ENCODE results near the gene CDC25B. TPM values are rescaled to one million over a fixed set of nuclear protein-coding genes. Genes with fewer than 3 reads are reported as not detected.

The CDC25B gene
- total RNA-seq, 2 experiments from 2014 or later, result 294 to 298 TPM

- ATAC-seq (no peak), DNase-seq (no peak)
- Mint-ChIP-seq H3K27ac (no peak overlapping the region), H3K4me1 (ENCODE audit: low read depth) (peaks cover 30% of the 10 kb centered on the region), H3K36me3 (ENCODE audit: low read depth) (no peaks in the 10 kb centered on the region), H3K9me3 (ENCODE audit: insufficient read depth) (no peaks in the 10 kb centered on the region), H3K27me3 (ENCODE audit: low read depth) (no peaks in the 10 kb centered on the region), H3K4me3 (peak overlapping the region; percentile 10)
- CTCF ChIA-PET, result interaction anchor here (1.2 to 5.8 kb wide), 6 partner anchors 12 to 90 kb away, joined by 3 to 33 read pairs (median 4); partner anchors contain the start of gene CENPB
- POLR2A ChIA-PET, result interaction anchor here (1.2 kb wide), 1 partner anchor 21 kb away, joined by 3 read pairs; the partner anchor contains the start of gene CENPB
Measured at GRCh38 chr20:3765171-3765882, 30.8 kb upstream of the CDC25B start.

- peak overlapping the region; percentile 89 for H3K4me3 Mint-ChIP-seq
- no peak for DNase-seq
- H3K27ac Mint-ChIP-seq, result no peak overlapping the region
- ChIA-PET POLR2A (interaction anchor here (1.2 to 2.7 kb wide), 2 partner anchors 13 to 20 kb away, joined by 3 to 15 read pairs; partner anchors contain the start of gene CENPB), CTCF (interaction anchor here (0.7 to 5.8 kb wide), 10 partner anchors 9 to 314 kb away, joined by 3 to 33 read pairs (median 6); partner anchors contain the start of genes AP5S1, CENPB and SPEF1)
- no peaks in the 10 kb centered on the region for H3K27me3 Mint-ChIP-seq (ENCODE audit: low read depth)
- no peak for ATAC-seq
- no peaks in the 10 kb centered on the region for H3K36me3 Mint-ChIP-seq (ENCODE audit: low read depth)
- H3K9me3 Mint-ChIP-seq (ENCODE audit: insufficient read depth), result no peaks in the 10 kb centered on the region
- H3K4me1 Mint-ChIP-seq (ENCODE audit: low read depth), result peaks cover 30% of the 10 kb centered on the region
Measured at GRCh38 chr20:3766422-3767109, 29.5 kb upstream of the CDC25B start.

GRCh38 chr20:3767110-3767426, 29.0 kb upstream of the CDC25B start:
- ChIA-PET POLR2A (interaction anchor here (1.4 to 2.7 kb wide), 4 partner anchors 12 to 19 kb away, joined by 3 to 15 read pairs (median 12); partner anchors contain the start of genes CENPB and SPEF1), CTCF (interaction anchor here (1.2 to 5.8 kb wide), 10 partner anchors 9 to 90 kb away, joined by 4 to 33 read pairs (median 16); partner anchors contain the start of genes AP5S1, CENPB and SPEF1)
- ATAC-seq, result peak; percentile 6
- no peaks in the 10 kb centered on the region for H3K27me3 Mint-ChIP-seq (ENCODE audit: low read depth)
- no peaks in the 10 kb centered on the region for H3K36me3 Mint-ChIP-seq (ENCODE audit: low read depth)
- no peaks in the 10 kb centered on the region for H3K9me3 Mint-ChIP-seq (ENCODE audit: insufficient read depth)
- peak overlapping the region; percentile 14 for H3K27ac Mint-ChIP-seq
- DNase-seq, result peak; percentile 42
- H3K4me1 Mint-ChIP-seq (ENCODE audit: low read depth), result peaks cover 30% of the 10 kb centered on the region
- H3K4me3 Mint-ChIP-seq, result peak overlapping the region; percentile 89

GRCh38 chr20:3767427-3768341, 28.4 kb upstream of the CDC25B start, which contains the start of gene ADISSP:
Gene ADISSP, minus strand, starts transcription at chr20:3767753. Its CDS starts 7,653 bp downstream, at chr20:3760100.
- Mint-ChIP-seq H3K36me3 (ENCODE audit: low read depth) (no peaks in the 10 kb centered on the region), H3K27ac (peak within 1 kb of the TSS; percentile 94), H3K27me3 (ENCODE audit: low read depth) (no peaks in the 10 kb centered on the region), H3K4me1 (ENCODE audit: low read depth) (peaks cover 30% of the 10 kb centered on the region), H3K4me3 (peak within 1 kb of the TSS; percentile 89), H3K9me3 (ENCODE audit: insufficient read depth) (no peaks in the 10 kb centered on the region)
- peak; percentile 99 for DNase-seq
- peak; percentile 95 for ATAC-seq
- POLR2A ChIA-PET, result interaction anchor here (0.6 to 2.7 kb wide), 10 partner anchors 8 to 395 kb away, joined by 3 to 15 read pairs (median 4); partner anchors contain the start of genes AP5S1, CENPB and SPEF1
- CTCF ChIA-PET, result interaction anchor here (0.6 to 5.8 kb wide), 20 partner anchors 10 to 228 kb away, joined by 3 to 33 read pairs (median 4); partner anchors contain the start of genes ADAM33, AP5S1, CENPB and SPEF1

- peak overlapping the region; percentile 89 for H3K4me3 Mint-ChIP-seq
- CTCF ChIA-PET, result interaction anchor here (0.6 to 5.8 kb wide), 26 partner anchors 8 to 145 kb away, joined by 3 to 33 read pairs (median 4); partner anchors contain the start of genes ADAM33, AP5S1, CENPB and SPEF1
- no peaks in the 10 kb centered on the region for H3K36me3 Mint-ChIP-seq (ENCODE audit: low read depth)
- ATAC-seq, result peak; percentile 52
- DNase-seq, result peak; percentile 88
- H3K4me1 Mint-ChIP-seq (ENCODE audit: low read depth), result peaks cover 30% of the 10 kb centered on the region
- POLR2A ChIA-PET, result interaction anchor here (1.0 to 2.7 kb wide), 7 partner anchors 11 to 52 kb away, joined by 3 to 15 read pairs (median 8); partner anchors contain the start of genes AP5S1, CENPB and SPEF1
- H3K9me3 Mint-ChIP-seq (ENCODE audit: insufficient read depth), result no peaks in the 10 kb centered on the region
- peak overlapping the region; percentile 94 for H3K27ac Mint-ChIP-seq
- no peaks in the 10 kb centered on the region for H3K27me3 Mint-ChIP-seq (ENCODE audit: low read depth)
Measured at GRCh38 chr20:3768342-3769130, 27.6 kb upstream of the CDC25B start.

GRCh38 chr20:3771552-3772058, 24.5 kb upstream of the CDC25B start:
- ATAC-seq (no peak), DNase-seq (no peak)
- Mint-ChIP-seq H3K36me3 (ENCODE audit: low read depth) (no peaks in the 10 kb centered on the region), H3K4me1 (ENCODE audit: low read depth) (peaks cover 16% of the 10 kb centered on the region), H3K27ac (no peak overlapping the region), H3K4me3 (no peak overlapping the region), H3K27me3 (ENCODE audit: low read depth) (no peaks in the 10 kb centered on the region), H3K9me3 (ENCODE audit: insufficient read depth) (no peaks in the 10 kb centered on the region)
- ChIA-PET POLR2A (interaction anchor here (0.6 kb wide), 1 partner anchor 14 kb away, joined by 3 read pairs; no protein-coding TSS in a partner anchor), CTCF (no interaction called here)

- H3K9me3 Mint-ChIP-seq (ENCODE audit: insufficient read depth), result no peaks in the 10 kb centered on the region
- ChIA-PET POLR2A (interaction anchor here (1.2 to 1.3 kb wide), 2 partner anchors 10 to 11 kb away, joined by 3 to 4 read pairs; partner anchors contain the start of gene CENPB), CTCF (interaction anchor here (1.2 kb wide), 2 partner anchors 10 to 45 kb away, joined by 3 to 5 read pairs; partner anchors contain the start of genes AP5S1 and CENPB)
- H3K27ac Mint-ChIP-seq, result no peak overlapping the region
- H3K36me3 Mint-ChIP-seq (ENCODE audit: low read depth), result peaks cover 5% of the 10 kb centered on the region
- ATAC-seq (no peak), DNase-seq (no peak)
- peaks cover 21% of the 10 kb centered on the region for H3K27me3 Mint-ChIP-seq (ENCODE audit: low read depth)
- peaks cover 14% of the 10 kb centered on the region for H3K4me1 Mint-ChIP-seq (ENCODE audit: low read depth)
- no peak overlapping the region for H3K4me3 Mint-ChIP-seq
Measured at GRCh38 chr20:3775457-3776108, 20.5 kb upstream of the CDC25B start.

GRCh38 chr20:3777381-3777715, 18.8 kb upstream of the CDC25B start:
- H3K4me1 Mint-ChIP-seq (ENCODE audit: low read depth), result peaks cover 25% of the 10 kb centered on the region
- no peaks in the 10 kb centered on the region for H3K9me3 Mint-ChIP-seq (ENCODE audit: insufficient read depth)
- ChIA-PET POLR2A (no interaction called here), CTCF (interaction anchor here (1.0 to 2.8 kb wide), 4 partner anchors 9 to 78 kb away, joined by 3 to 19 read pairs (median 7); partner anchors contain the start of gene ADISSP)
- peak overlapping the region; percentile 55 for H3K27ac Mint-ChIP-seq
- no peak for DNase-seq
- H3K4me3 Mint-ChIP-seq, result peak overlapping the region; percentile 75
- peaks cover 23% of the 10 kb centered on the region for H3K27me3 Mint-ChIP-seq (ENCODE audit: low read depth)
- peaks cover 5% of the 10 kb centered on the region for H3K36me3 Mint-ChIP-seq (ENCODE audit: low read depth)
- peak; percentile 51 for ATAC-seq

GRCh38 chr20:3777716-3778629, 18.1 kb upstream of the CDC25B start:
- Mint-ChIP-seq H3K27me3 (ENCODE audit: low read depth) (peaks cover 23% of the 10 kb centered on the region), H3K27ac (no peak overlapping the region), H3K36me3 (ENCODE audit: low read depth) (peaks cover 9% of the 10 kb centered on the region), H3K4me3 (peak overlapping the region; percentile 75), H3K4me1 (ENCODE audit: low read depth) (peaks cover 29% of the 10 kb centered on the region), H3K9me3 (ENCODE audit: insufficient read depth) (no peaks in the 10 kb centered on the region)
- ChIA-PET POLR2A (interaction anchor here (0.6 to 2.2 kb wide), 4 partner anchors 8 to 18 kb away, joined by 3 to 15 read pairs (median 4); partner anchors contain the start of genes ADISSP and CENPB), CTCF (interaction anchor here (0.6 to 2.8 kb wide), 7 partner anchors 9 to 101 kb away, joined by 3 to 19 read pairs (median 5); partner anchors contain the start of gene ADISSP)
- ATAC-seq (peak; percentile 80), DNase-seq (peak; percentile 46)
